GM18526 (cell line): Measurements from ENCODE around the gene SPC25.

ENCODE experiments used
- POLR2A ChIP-seq: IDR thresholded peaks from 3 replicates; pipeline ENCODE4 v1.6.1; 2011; ENCODE audit not compliant: insufficient read length; ENCODE audit errors: extremely low read depth

SPC25 gene

DNA sequence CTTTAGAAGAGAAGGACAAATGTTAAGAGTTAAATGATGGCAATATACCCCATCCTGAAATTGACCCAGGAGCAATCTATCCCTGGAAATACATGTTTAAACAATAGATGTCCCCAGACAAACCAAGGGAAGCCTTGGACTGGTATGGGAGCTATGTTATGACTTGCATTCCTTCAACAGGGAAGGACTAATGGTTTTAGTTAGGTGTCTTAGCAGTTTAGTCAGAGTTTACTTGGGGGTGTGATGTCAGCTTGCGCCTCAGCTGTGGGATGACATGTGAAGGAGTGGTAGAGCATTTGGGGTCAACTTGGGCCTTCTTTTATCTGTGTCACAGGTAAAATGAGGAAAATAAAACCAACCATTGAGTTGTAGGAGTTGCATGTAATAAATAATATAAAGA, 36.8 kb downstream of the SPC25 start:
- TF ChIP-seq POLR2A, result no peak

DNA sequence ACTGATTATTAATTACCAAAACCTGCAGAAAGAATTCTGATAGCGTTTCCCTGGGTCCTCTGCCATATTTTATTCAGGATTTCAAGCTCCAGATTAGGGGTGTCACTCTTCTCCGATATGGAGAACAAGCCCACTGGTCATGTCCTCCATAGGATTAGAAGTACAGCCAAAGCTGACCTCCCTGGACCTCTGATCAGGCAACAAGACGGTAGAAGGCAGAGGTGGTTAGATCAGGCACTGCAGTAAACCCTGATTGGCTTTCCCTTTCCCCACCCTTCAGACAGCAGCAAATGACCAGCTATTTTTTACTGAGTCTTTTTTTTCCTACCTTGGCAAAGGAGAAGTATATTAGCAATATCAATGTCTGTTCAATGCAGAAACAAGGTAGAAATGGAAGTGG, 37.7 kb downstream of the SPC25 start:
- TF ChIP-seq POLR2A, result no peak

DNA sequence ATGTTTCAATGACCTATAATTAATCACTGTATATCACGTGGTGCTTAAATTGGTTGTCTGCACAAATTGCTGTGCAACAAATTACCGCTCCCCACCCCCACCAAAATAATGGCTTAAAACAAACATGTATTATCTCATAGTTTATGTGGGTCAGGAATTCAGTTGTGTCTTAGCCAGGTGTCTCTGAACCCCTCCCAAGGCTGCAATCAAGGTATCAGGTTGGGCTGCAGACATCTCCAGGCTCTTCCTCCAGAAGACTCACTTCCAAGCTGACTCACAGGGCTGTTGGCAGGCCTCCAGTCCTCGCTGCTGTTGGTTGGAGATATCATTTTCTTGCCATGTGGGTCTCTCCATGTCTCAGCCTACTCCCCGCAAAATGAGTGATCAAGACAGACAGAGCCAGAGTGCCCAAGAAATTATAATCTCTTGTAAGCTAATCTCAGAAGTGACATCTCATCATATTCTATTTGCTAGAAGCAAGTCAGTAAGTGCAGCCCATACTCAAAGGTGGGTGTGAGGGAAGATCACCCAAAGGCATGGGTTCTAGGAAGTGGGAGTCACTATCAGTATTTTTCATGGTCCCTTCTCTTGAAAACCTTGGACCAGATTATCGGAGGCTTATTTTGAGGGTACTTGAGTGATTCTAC, 38.4 kb downstream of the SPC25 start:
- TF ChIP-seq POLR2A, result no peak

DNA sequence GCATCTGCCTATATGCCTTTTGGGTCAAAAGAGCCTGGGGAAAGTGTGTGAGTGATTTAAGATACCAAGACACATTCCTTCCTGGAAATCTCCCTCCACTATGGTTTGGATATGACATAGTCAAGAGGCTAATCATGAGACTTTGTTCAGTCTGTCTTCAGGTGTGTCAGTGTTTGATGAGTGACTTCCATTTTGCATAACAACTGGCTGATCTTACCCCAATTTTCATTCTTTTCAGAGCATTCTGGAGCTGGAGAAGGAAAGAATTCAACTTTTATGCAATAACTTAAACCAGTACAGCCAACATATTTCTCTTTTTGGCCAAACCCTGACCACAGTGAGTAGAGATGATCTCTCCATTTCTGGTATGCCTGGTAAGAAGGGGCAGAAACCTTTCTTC, 39.4 kb downstream of the SPC25 start:
- TF ChIP-seq POLR2A, result no peak

DNA sequence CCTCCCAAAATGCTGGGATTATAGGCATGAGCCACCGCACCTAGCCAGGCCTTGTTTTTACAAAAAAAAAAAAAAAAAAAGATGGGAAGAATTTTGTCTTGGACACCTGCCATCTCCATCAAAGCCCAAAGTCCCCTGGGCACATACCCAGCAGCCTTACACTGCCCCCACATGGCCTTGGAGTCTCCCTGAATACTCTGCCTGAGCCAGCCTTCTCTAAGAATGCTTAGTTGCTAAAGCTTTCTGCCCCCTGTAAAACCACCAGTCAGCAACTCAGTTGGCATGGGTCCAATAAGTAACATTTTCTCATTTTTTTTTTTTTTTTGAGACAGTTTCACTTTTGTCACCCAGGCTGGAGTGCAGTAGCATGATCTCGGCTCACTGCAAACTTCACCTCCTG, 40.6 kb downstream of the SPC25 start:
- no peak for TF ChIP-seq POLR2A

DNA sequence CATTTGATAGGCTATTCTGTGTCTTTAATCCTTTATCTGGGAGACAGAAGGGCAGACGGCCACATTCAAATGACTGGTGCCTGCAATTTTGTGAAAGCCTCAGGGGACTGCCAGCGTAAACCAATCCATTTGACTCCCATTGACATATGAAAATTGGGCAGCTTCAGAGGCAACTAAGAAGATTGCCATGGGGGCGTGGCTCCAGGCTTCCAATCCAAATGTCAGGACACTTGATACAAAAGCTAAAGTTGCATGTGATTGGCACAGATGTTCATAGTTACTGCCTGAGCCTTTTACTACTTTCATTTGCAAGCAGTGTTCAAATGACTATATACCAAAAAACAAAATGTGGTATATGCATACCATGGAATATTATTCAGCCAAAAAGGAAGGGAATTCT, 42.0 kb downstream of the SPC25 start:
- TF ChIP-seq POLR2A, result no peak

DNA sequence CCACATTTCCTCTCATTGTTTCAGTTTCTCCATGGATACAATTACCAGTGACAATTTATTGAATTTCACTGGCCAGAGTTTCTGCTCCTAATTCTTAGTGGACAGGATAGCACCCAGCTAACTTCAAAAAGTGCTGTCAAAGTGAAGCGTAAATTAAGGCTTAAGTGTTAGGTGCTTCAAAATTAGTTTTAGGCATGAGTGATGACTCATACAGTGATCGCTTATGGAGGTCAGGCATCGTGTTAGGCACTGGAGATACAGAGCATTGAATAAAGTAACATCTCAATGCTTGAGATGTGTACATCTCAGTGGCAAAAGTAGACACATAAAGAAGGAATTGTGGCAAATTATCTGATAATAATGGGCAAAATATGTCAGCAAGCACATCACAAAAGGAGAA, 47.0 kb downstream of the SPC25 start:
- TF ChIP-seq POLR2A, result no peak

DNA sequence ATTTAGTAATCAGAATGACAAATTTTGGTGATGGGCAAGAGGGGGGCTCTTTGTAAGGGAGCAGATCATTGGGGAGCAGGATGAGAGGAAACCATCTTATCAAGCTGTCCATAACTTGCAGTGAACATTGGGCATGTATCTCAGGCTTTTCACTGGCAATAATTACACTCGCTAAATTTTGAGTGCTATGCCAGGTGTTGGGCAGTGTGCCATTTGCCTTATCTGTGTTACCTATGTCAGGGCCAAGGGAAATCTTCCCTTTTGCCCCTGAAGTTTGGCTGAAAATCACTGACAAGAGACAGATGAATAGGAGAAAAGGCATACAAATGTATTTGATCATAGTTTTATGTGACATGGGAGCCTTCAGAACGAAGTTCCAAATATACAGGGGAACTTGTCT, 48.8 kb downstream of the SPC25 start:
- no peak for TF ChIP-seq POLR2A

DNA sequence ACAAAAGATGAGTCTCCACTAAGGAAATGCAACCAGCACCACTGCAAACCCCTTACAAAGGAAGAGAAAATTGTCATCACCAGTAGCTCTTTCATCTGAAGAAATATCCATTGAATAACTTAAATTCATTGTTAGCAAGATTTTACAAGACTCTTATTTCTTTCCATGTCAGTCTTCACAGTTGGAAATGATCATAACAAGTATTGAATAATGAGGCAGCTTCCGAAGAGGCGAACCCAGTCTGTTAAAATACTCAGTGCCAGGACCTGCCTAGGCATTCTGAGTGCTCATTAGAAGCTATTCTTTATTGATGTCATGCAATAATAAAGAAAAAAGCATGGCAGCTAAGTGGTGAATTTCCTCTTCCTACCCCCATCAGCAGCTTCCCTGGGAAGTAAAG, 54.3 kb downstream of the SPC25 start:
- TF ChIP-seq POLR2A, result no peak

DNA sequence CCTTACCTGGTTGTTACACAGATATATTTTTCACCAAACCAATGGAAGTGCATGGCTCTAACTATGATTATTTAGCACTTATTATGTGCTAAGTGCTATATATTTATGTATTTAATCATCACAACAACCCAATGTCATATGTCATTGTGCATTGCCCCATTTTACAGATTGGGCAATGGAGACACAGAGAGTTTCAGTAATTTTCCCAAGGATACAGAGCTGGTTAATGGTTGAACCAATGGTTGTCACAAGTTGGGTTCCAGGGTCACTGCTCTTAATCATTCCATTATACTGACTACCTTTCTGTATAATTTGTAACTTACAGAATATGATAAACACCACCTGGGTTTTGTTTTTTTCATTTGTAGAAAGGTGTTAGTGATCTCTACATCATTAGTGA, 58.6 kb downstream of the SPC25 start:
- no peak for TF ChIP-seq POLR2A

DNA sequence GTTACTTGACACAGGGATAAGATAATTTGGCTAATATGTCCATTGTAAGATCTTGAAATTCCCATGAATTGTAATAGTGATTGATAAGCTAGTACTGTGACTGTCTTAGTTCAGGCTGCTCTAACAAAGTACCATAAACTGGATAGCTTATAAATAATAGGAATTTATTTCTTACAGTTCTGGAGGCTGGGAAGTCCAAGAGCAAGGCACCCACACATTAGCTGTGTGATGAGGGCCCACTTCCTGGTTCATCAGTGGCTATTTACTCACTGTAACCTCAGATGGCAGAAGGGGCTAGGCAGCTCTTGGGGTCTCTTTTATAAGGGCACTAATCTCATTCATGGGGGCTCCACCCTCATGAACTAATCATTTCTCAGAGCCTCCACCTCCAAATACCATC, 59.3 kb downstream of the SPC25 start:
- no peak for TF ChIP-seq POLR2A

DNA sequence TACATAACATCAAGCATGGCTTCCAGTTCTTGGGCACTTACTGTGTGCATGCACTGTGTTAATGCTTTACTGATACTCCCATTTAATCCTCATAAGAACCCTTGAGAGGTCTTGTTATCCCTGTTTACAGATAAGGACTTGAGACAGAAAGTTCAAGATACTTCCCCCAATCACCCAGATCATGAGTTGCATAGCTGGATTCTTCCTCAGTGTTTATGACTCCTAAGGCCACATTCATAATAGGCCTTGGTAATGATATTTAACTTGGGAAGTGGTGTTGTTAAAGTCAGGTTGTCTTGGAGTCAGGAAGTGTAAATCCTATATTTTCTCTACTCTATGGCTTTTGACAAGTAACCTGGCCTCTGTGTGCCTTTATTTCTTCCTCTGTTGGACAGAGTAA, 65.1 kb downstream of the SPC25 start:
- TF ChIP-seq POLR2A, result no peak

DNA sequence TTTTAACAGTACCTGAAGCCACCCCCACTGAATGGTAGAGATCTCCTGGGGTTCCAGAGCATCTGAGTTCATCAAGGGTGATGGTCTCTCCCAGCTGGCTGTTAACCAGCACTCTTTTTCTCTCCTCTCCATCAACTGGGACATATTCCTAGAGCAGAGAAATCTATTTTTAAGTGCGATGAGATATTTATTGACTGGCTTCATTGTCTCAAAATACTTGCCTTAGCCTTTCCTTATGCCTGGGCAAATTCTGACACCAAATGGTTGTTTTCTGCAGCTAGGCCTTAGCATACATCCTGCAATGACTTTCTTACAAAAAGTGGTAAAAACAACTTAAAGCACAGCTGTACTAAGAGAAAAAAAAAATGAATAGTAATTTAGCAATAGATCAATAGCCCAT, 68.2 kb downstream of the SPC25 start:
- TF ChIP-seq POLR2A, result no peak

DNA sequence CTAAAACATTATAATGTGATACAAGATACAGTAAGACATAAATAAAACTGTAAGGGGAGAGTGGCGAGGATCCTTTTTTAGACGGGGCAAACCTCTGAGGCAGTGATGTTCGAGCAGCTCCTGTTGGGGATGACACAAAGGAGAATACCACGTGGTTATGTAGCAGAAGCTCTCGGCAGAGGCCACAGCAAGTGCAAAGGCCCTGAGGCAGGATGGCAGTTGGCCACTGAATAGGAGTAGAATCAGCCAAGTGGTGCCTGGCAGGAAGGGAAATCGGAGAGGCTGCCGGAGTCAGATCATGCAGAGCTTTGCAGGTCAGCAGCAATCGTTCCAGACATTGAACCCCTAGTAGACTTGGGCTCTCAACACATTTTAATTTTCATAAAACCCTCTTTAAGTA, 68.7 kb downstream of the SPC25 start:
- TF ChIP-seq POLR2A, result no peak
